ENCODE data around the gene CELA2B.

The CELA2B gene

GRCh38 chr1:15526021-15526489 lies 50.2 kb downstream of the CELA2B start:
- DNase-seq (ENCODE audit: low spot score): no peak

DNA sequence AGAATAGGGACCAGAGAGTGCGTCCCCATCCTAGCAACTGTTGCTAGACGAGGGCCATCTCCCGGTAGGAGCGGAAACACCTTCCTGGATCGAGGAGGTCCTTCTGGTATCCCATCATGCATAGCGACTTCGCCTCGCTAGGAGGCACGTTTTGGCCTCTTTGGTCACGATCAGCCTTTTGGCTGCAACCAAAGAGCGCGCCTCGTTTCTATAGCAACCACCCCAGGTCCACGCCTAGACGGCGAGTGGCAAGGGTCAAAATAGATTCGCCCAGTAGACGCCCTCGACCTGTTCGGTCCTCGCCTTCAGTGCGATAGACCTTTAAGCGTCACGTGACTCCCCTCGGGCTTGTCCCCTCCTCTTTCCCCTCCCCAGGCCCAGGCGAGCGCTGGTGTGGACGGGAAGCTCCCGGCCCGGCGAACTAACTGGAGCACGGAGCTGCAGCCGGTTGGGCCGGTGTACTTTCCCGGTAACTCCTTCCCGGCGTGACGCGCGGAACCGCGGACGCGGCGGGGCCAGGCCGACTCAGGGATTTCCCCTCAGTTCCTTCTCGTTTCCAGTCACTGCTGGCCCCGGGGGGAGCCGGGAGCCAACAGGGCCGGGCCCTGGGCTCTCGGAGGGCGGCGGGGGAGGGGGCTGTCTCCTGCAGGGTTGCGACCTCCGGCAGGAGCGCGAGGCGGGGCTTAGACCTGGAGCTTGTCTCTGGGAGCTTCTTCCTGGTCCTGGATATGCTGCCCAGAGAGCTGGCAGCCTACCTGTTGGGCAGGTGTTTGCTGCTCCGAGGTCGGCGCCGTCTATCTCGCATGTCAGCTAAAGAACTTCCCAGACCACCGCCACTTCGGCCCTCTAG lies 50.8 kb downstream of the CELA2B start, which contains the start of gene DNAJC16:
Gene DNAJC16, plus strand, starts transcription at position 359 of the 850 bp plus-strand sequence. CDS start 2,258 bp downstream, outside the sequence.
- DNase-seq (ENCODE audit: low spot score): peak; percentile 76

GRCh38 chr1:15531003-15531402 lies 55.1 kb downstream of the CELA2B start:
- no peak for DNase-seq (ENCODE audit: low spot score)

DNA sequence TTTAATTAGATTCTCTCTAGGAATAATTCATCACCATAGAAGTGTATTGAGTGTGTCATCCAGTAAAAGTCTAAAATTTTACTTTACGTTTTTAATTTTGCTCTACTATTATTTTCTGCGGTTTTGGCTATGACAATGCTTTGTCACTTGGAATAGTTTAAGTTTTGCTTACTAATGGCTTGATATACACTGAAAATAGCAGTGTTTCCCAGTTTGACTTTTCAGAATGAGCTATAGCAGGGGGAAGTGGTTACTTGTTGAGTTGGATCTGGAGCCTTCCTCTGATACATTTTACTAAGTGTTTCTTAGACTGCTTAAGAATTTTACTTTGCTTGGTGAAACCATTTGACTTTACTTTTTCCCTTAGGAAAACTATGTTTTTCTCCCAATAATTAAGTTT lies 55.8 kb downstream of the CELA2B start:
- no peak for DNase-seq (ENCODE audit: low spot score)

DNA sequence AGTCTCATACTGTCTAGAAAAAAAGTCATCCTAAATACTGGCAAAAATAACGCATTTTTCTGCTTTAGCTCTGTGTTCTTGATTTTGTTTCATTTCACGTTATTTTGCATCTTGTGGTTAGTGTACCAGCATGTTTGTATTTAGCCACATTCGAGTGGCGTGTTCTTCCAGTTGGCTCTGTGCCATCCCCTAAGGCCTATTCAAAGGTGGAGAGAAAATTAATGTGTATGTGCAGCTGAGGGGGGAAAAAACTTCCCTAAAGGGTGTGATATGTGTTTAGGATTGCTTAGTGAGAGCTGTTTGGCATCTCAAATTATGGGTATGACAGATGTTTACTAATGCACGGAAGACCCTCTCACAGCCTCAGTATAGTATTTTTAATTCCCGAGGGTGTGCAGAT lies 62.9 kb downstream of the CELA2B start:
- no peak for DNase-seq (ENCODE audit: low spot score)

GRCh38 chr1:15540186-15540585 lies 64.3 kb downstream of the CELA2B start:
- no peak for DNase-seq (ENCODE audit: low spot score)

Measured in HuH-7.5 (cell line).